Keratinocyte (primary cell): ENCODE data around the gene SCFD2. TPM values are rescaled to one million over a fixed set of nuclear protein-coding genes. Genes with fewer than 3 reads are reported as not detected.

Source experiments
- DNase-seq: peaks from one replicate; pipeline ENCODE4 v3.0.0-alpha.2; 2011; ENCODE audit warnings: low read depth, missing footprints, low spot score
- FAIRE-seq: peaks from 2 replicates; lab custom pipeline; 2011; peaks lifted over from hg19 to GRCh38; lab: Jason Lieb, UNC
- H2AFZ ChIP-seq: 2 replicates; pipeline ENCODE4 v1.6.0; 2012; ENCODE audit warnings: low read length, control low read depth, inconsistent platforms; ENCODE audit not compliant: control insufficient read depth
- H3K27ac ChIP-seq: 2 replicates; pipeline ENCODE4 v1.5.1; 2011; ENCODE audit warnings: low read length; ENCODE audit not compliant: control insufficient read depth, insufficient read depth
- H3K27me3 ChIP-seq: 3 replicates; pipeline ENCODE4 v1.6.0; 2011; ENCODE audit warnings: low read length; ENCODE audit not compliant: control insufficient read depth, insufficient read depth; ENCODE audit errors: extremely low read depth
- H3K36me3 ChIP-seq, 2 experiments: 2 replicates in 1 of 2; 3 replicates in 1 of 2; pipeline ENCODE4 v1.5.1; 2011; ENCODE audit warnings: low read length in 2 of 2, mild to moderate bottlenecking in 1 of 2; ENCODE audit not compliant: control insufficient read depth in 2 of 2, insufficient read depth in 2 of 2; ENCODE audit errors: extremely low read depth in 1 of 2
- H3K4me1 ChIP-seq: 3 replicates; pipeline ENCODE4 v1.5.1; 2011; ENCODE audit warnings: low read length; ENCODE audit not compliant: control insufficient read depth, insufficient read depth; ENCODE audit errors: extremely low read depth
- H3K4me2 ChIP-seq: 3 replicates; pipeline ENCODE4 v1.6.0; 2011; ENCODE audit warnings: low read depth, low read length; ENCODE audit not compliant: control insufficient read depth, insufficient read depth; ENCODE audit errors: extremely low read depth
- H3K4me3 ChIP-seq, 3 experiments: fragments of 200-600 bp in 1 of 3; sonication (generic) in 1 of 3; 2 replicates in 2 of 3; 3 replicates in 1 of 3; pipeline ENCODE4 v1.5.1; 2011 to 2016; ENCODE audit warnings: low read length in 3 of 3, mild to moderate bottlenecking in 3 of 3, control low read depth in 2 of 3, inconsistent platforms in 1 of 3, low read depth in 1 of 3, mixed read lengths in 1 of 3, mixed run types in 1 of 3, moderate library complexity in 1 of 3; ENCODE audit not compliant: control insufficient read depth in 2 of 3, insufficient read depth in 2 of 3; ENCODE audit errors: extremely low read depth in 1 of 3
- H3K79me2 ChIP-seq: 2 replicates; pipeline ENCODE4 v1.6.0; 2012; ENCODE audit warnings: low read length; ENCODE audit not compliant: control insufficient read depth, insufficient read depth
- H3K9ac ChIP-seq: 3 replicates; pipeline ENCODE4 v1.6.0; 2011; ENCODE audit warnings: low read length; ENCODE audit not compliant: control insufficient read depth, insufficient read depth; ENCODE audit errors: extremely low read depth
- H3K9me1 ChIP-seq: 3 replicates; pipeline ENCODE4 v1.6.0; 2011; ENCODE audit warnings: low read length; ENCODE audit not compliant: control insufficient read depth, insufficient read depth; ENCODE audit errors: extremely low read depth
- H3K9me3 ChIP-seq: 2 replicates; pipeline ENCODE4 v1.5.1; 2012; ENCODE audit warnings: low read depth, low read length; ENCODE audit not compliant: control insufficient read depth
- H4K20me1 ChIP-seq: 3 replicates; pipeline ENCODE4 v1.6.0; 2011; ENCODE audit warnings: low read length; ENCODE audit not compliant: control insufficient read depth, insufficient read depth; ENCODE audit errors: extremely low read depth
- CTCF ChIP-seq, 3 experiments: IDR thresholded peaks in 1 of 3; conservative IDR thresholded peaks in 1 of 3; optimal IDR thresholded peaks in 1 of 3; 2 replicates in 2 of 3; 3 replicates in 1 of 3; pipeline versions ENCODE3 to v1.5.1; 2011; ENCODE audit warnings: low read length in 3 of 3, mild to moderate bottlenecking in 3 of 3, moderate library complexity in 2 of 3, control low read depth in 1 of 3, inconsistent platforms in 1 of 3; ENCODE audit not compliant: insufficient read depth in 2 of 3; ENCODE audit errors: extremely low read depth in 1 of 3
- EZH2 ChIP-seq: IDR thresholded peaks from one replicate; pipeline ENCODE4 v1.6.1; 2012; ENCODE audit warnings: inconsistent platforms, mild to moderate bottlenecking, low read length, moderate library complexity
- dilution Hi-C: fragments of 300-500 bp; cut with MboI; formaldehyde crosslinking; loops from one replicate; pipeline ENCODE4 v1.7.0; 2020; ENCODE audit warnings: low sequenced_read_pairs; ENCODE audit not compliant: extremely low pct_ligation_motif_present
- polyA plus RNA-seq, 5 experiments: library from polyadenylated mRNA; depleted of rRNA in 3 of 5; stranded (reverse) in 3 of 5; stranded (forward) in 1 of 5; unstranded in 1 of 5; fragments of >200 nt; gene quantifications; 1 replicate in 1 of 5; 2 replicates in 3 of 5; 3 replicates in 1 of 5; pipeline versions ENCODE4 v1.2.1 to v1.2.3, GENCODE V29; 2011 to 2012; ENCODE audit warnings: missing spikeins in 2 of 5, low read depth in 1 of 5, low replicate concordance in 1 of 5

Gene SCFD2
- polyA plus RNA-seq, 1 donor (not counting 4 experiments of a cell fraction or from before 2014, with no cell fraction given): 13.9 TPM

DNA sequence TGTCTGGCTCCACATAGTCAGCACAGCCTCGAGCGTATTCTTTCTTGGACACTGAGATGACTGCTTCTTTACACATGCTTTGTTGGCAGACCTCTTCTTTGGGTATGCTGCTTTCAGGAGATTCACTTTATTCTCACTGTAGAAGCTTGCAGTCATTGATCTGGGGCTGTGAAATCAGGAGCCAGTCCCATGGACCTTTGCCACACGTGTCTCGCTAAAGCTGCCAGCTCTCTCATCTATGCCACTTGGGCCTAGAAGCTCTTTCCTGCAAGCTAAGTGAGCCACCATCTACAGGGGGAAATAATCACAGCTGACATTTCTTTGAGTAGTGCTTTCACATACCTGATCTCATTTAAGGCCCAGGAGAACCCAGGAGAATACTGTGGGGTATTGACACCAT is 498.7 kb downstream of the SCFD2 start:
- FAIRE-seq (no peak), DNase-seq (no peak)
- H2AFZ ChIP-seq: no peak overlapping the region
- H3K27me3 ChIP-seq: no peaks in the 10 kb centered on the region
- H3K9ac ChIP-seq: no peak overlapping the region
- H3K36me3 ChIP-seq: no peaks in the 10 kb centered on the region
- no peaks in the 10 kb centered on the region for H3K79me2 ChIP-seq
- no peaks in the 10 kb centered on the region for H4K20me1 ChIP-seq
- peaks cover 8% of the 10 kb centered on the region for H3K4me1 ChIP-seq
- H3K4me2 ChIP-seq: no peak overlapping the region
- TF ChIP-seq CTCF (optimal IDR thresholded peaks at IDR 0.05 in 1 of 3, IDR thresholded peaks at IDR 0.05 in 1 of 3, conservative IDR thresholded peaks at IDR 0.05 in 1 of 3; ENCODE audit: extremely low read depth in 1 of 3, insufficient read depth in 2 of 3, low read length in 3 of 3) (no peak), EZH2 (no peak)
- no peak overlapping the region for H3K27ac ChIP-seq
- H3K4me3 ChIP-seq: no peak overlapping the region
- no peaks in the 10 kb centered on the region for H3K9me1 ChIP-seq
- dilution Hi-C loops: no loop called here
- no peaks in the 10 kb centered on the region for H3K9me3 ChIP-seq

GRCh38 chr4:52866734-52867133 is 499.1 kb downstream of the SCFD2 start:
- Histone ChIP-seq H3K27me3 (no peaks in the 10 kb centered on the region), H3K4me1 (peaks cover 8% of the 10 kb centered on the region), H3K4me2 (no peak overlapping the region), H3K79me2 (no peaks in the 10 kb centered on the region), H3K9me3 (no peaks in the 10 kb centered on the region), H3K9ac (no peak overlapping the region), H3K4me3 (no peak overlapping the region), H3K36me3 (no peaks in the 10 kb centered on the region), H2AFZ (no peak overlapping the region), H4K20me1 (no peaks in the 10 kb centered on the region), H3K9me1 (no peaks in the 10 kb centered on the region), H3K27ac (no peak overlapping the region)
- no peak for DNase-seq
- no peak for FAIRE-seq
- dilution Hi-C loops: no loop called here
- TF ChIP-seq EZH2 (no peak), CTCF (optimal IDR thresholded peaks at IDR 0.05 in 1 of 3, IDR thresholded peaks at IDR 0.05 in 1 of 3, conservative IDR thresholded peaks at IDR 0.05 in 1 of 3; ENCODE audit: extremely low read depth in 1 of 3, insufficient read depth in 2 of 3, low read length in 3 of 3) (no peak)
